Endodermal cell (in vitro differentiated cells): Measurements from ENCODE around the gene GREB1. TPM values are rescaled to one million over a fixed set of nuclear protein-coding genes. Genes with fewer than 3 reads are reported as not detected.

ENCODE experiments used
- DNase-seq: peaks from one replicate; pipeline ENCODE4 v3.0.0-alpha.2; 2017
- H3K27ac ChIP-seq: 2 replicates; pipeline ENCODE4 v1.5.1; 2013; ENCODE audit warnings: mild to moderate bottlenecking, low read depth, low read length, moderate library complexity
- H3K27me3 ChIP-seq: 2 replicates; pipeline ENCODE4 v1.6.1; 2013; ENCODE audit warnings: mild to moderate bottlenecking, low read length, moderate library complexity; ENCODE audit not compliant: insufficient read depth, control insufficient read depth, poor library complexity, severe bottlenecking
- H3K36me3 ChIP-seq: 2 replicates; pipeline ENCODE4 v1.7.0; 2013; ENCODE audit warnings: mild to moderate bottlenecking, low read length, moderate library complexity; ENCODE audit not compliant: control insufficient read depth, insufficient read depth
- H3K4me1 ChIP-seq: one replicate; pipeline ENCODE4 v1.7.0; 2013; ENCODE audit warnings: low read length; ENCODE audit not compliant: control insufficient read depth, insufficient read depth
- H3K4me3 ChIP-seq: 2 replicates; pipeline ENCODE4 v1.5.1; 2013; ENCODE audit warnings: mild to moderate bottlenecking, low read length, moderate library complexity
- H3K9ac ChIP-seq: 2 replicates; pipeline ENCODE4 v1.6.1; 2013; ENCODE audit warnings: mild to moderate bottlenecking, low read length, moderate library complexity; ENCODE audit not compliant: poor library complexity, severe bottlenecking; ENCODE audit errors: extremely low read depth
- H3K9me3 ChIP-seq: 2 replicates; pipeline ENCODE4 v1.6.1; 2013; ENCODE audit warnings: mild to moderate bottlenecking, low read length, moderate library complexity; ENCODE audit not compliant: control insufficient read depth
- H3K27ac Mint-ChIP-seq: 2 replicates; pipeline ENCODE4 v1.8.0; 2020; ENCODE audit warnings: mixed read lengths
- H3K27me3 Mint-ChIP-seq: 2 replicates; pipeline ENCODE4 v1.8.0; 2021; ENCODE audit warnings: mild to moderate bottlenecking, mixed read lengths; ENCODE audit not compliant: insufficient read depth
- H3K36me3 Mint-ChIP-seq: 2 replicates; pipeline ENCODE4 v1.8.0; 2020; ENCODE audit warnings: low read depth, mixed read lengths
- H3K4me1 Mint-ChIP-seq: 2 replicates; pipeline ENCODE4 v1.8.0; 2020; ENCODE audit warnings: mixed read lengths
- H3K4me3 Mint-ChIP-seq: 2 replicates; pipeline ENCODE4 v1.8.0; 2020; ENCODE audit warnings: mild to moderate bottlenecking, moderate library complexity, mixed read lengths
- H3K9me3 Mint-ChIP-seq: 2 replicates; pipeline ENCODE4 v1.8.0; 2020; ENCODE audit warnings: mild to moderate bottlenecking, mixed read lengths
- WGBS, 2 experiments: methylation state at CpG; one replicate each; pipeline versions ENCODE4 v1.1.5 to v1.1.7; 2013; ENCODE audit warnings: missing lambda C conversion rate in 2 of 2, mixed read lengths in 1 of 2; ENCODE audit not compliant: insufficient coverage in 1 of 2, insufficient read length in 1 of 2; 5-methylcytosine and 5-hydroxymethylcytosine counted together
- total RNA-seq, 2 donors: library from RNA; stranded (reverse); fragmentation: NEBNext Ultra II Directional in 1 of 2; extraction: Animal tissue kit (Norgen Biotek cat#: 25700) in 1 of 2; gene quantifications; 2 replicates in 1 of 2; 3 replicates in 1 of 2; pipeline ENCODE4 v1.2.1, GENCODE V29; 2021
- TF ChIP-seq, protein P1 (sequence below): fragments of 200-600 bp; sonication (generic); conservative IDR thresholded peaks from 2 replicates; pipeline ENCODE4 v1.5.0; 2021; ENCODE audit warnings: antibody characterized with exemption, mild to moderate bottlenecking

Gene GREB1
- total RNA-seq, 2 donors from 2014 or later: 86.4 to 106 TPM

DNA sequence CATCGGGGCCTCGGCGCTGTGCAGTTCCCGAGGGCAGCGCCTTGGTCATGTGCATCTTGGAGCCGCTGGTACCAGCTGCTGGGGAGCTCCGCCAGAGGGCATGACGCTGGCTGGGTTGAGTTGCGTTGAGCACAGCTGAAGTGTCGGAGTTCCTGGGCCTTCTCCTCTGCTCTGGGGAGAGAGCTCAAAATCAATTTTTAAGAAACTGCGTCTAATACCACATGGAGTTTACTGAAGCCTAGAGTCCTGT is 48.7 kb downstream of the GREB1 start:
- WGBS, 2 experiments: 87 to 90% methylated on average over 10 to 11 of the region's 11 CpGs
- H3K4me3 ChIP-seq: no peak overlapping the region
- H3K27me3 Mint-ChIP-seq: no peaks in the 10 kb centered on the region
- peak overlapping the region; percentile 64 for H3K27ac Mint-ChIP-seq
- H3K4me1 ChIP-seq: peaks cover 3% of the 10 kb centered on the region
- no peaks in the 10 kb centered on the region for H3K9me3 Mint-ChIP-seq
- peaks cover 70% of the 10 kb centered on the region for H3K36me3 Mint-ChIP-seq
- no peaks in the 10 kb centered on the region for H3K27me3 ChIP-seq
- H3K4me3 Mint-ChIP-seq: no peak overlapping the region
- H3K36me3 ChIP-seq: peaks cover 96% of the 10 kb centered on the region
- H3K9me3 ChIP-seq: no peaks in the 10 kb centered on the region
- peaks cover 32% of the 10 kb centered on the region for H3K4me1 Mint-ChIP-seq
- TF ChIP-seq, protein P1, sequence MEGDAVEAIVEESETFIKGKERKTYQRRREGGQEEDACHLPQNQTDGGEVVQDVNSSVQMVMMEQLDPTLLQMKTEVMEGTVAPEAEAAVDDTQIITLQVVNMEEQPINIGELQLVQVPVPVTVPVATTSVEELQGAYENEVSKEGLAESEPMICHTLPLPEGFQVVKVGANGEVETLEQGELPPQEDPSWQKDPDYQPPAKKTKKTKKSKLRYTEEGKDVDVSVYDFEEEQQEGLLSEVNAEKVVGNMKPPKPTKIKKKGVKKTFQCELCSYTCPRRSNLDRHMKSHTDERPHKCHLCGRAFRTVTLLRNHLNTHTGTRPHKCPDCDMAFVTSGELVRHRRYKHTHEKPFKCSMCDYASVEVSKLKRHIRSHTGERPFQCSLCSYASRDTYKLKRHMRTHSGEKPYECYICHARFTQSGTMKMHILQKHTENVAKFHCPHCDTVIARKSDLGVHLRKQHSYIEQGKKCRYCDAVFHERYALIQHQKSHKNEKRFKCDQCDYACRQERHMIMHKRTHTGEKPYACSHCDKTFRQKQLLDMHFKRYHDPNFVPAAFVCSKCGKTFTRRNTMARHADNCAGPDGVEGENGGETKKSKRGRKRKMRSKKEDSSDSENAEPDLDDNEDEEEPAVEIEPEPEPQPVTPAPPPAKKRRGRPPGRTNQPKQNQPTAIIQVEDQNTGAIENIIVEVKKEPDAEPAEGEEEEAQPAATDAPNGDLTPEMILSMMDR: no peak
- DNase-seq: no peak
- H3K27ac ChIP-seq: no peak overlapping the region
- no peak overlapping the region for H3K9ac ChIP-seq

- H3K9me3 ChIP-seq: no peaks in the 10 kb centered on the region
- H3K9me3 Mint-ChIP-seq: no peaks in the 10 kb centered on the region
- TF ChIP-seq, protein P1: peak; percentile 95
- no peak overlapping the region for H3K4me3 Mint-ChIP-seq
- peaks cover 94% of the 10 kb centered on the region for H3K36me3 ChIP-seq
- H3K4me1 ChIP-seq: peaks cover 3% of the 10 kb centered on the region
- no peaks in the 10 kb centered on the region for H3K27me3 ChIP-seq
- H3K4me1 Mint-ChIP-seq: peaks cover 32% of the 10 kb centered on the region
- no peak overlapping the region for H3K4me3 ChIP-seq
- H3K27ac Mint-ChIP-seq: peak overlapping the region; percentile 64
- WGBS, 2 experiments: 47 to 63% methylated on average over 16 to 19 of the region's 19 CpGs
- DNase-seq: peak; percentile 96
- H3K27ac ChIP-seq: no peak overlapping the region
- H3K36me3 Mint-ChIP-seq: peaks cover 65% of the 10 kb centered on the region
- H3K27me3 Mint-ChIP-seq: no peaks in the 10 kb centered on the region
- H3K9ac ChIP-seq: no peak overlapping the region
Observed at GRCh38 chr2:11582862-11583752, 49.3 kb downstream of the GREB1 start.

GRCh38 chr2:11583840-11584524 is 50.1 kb downstream of the GREB1 start:
- no peak overlapping the region for H3K27ac ChIP-seq

More at GRCh38 chr2:11583840-11584524, 50.1 kb downstream of the GREB1 start:
- peaks cover 32% of the 10 kb centered on the region for H3K4me1 Mint-ChIP-seq
- Histone ChIP-seq H3K27me3 (no peaks in the 10 kb centered on the region), H3K9ac (no peak overlapping the region), H3K36me3 (peaks cover 94% of the 10 kb centered on the region), H3K4me1 (peaks cover 3% of the 10 kb centered on the region), H3K9me3 (no peaks in the 10 kb centered on the region), H3K4me3 (no peak overlapping the region)
- H3K27ac Mint-ChIP-seq: peak overlapping the region; percentile 64
- TF ChIP-seq, protein P1: peak; percentile 96
- H3K4me3 Mint-ChIP-seq: no peak overlapping the region
- H3K27me3 Mint-ChIP-seq: no peaks in the 10 kb centered on the region
- H3K9me3 Mint-ChIP-seq: no peaks in the 10 kb centered on the region
- 71 to 77% methylated on average over 6 to 14 of the region's 14 CpGs for WGBS, 2 experiments
- peak; percentile 89 for DNase-seq
- H3K36me3 Mint-ChIP-seq: peaks cover 59% of the 10 kb centered on the region
